ENCODE data around the gene PLCB1. TPM values are rescaled to one million over a fixed set of nuclear protein-coding genes. Genes with fewer than 3 reads are reported as not detected.

Gene PLCB1
- total and polyA plus RNA-seq, 2 experiments from 2014 or later, result 6.7 to 20.5 TPM

GRCh38 chr20:8578161-8578865 lies 446.2 kb downstream of the PLCB1 start:
- DNase-seq (ENCODE audit: low spot score), result no peak
- Histone ChIP-seq H4K20me1 (ENCODE audit: insufficient read depth, poor library complexity, severe bottlenecking) (no peaks in the 10 kb centered on the region), H3K4me2 (no peak overlapping the region), H3K9me3 (ENCODE audit: low read depth) (no peaks in the 10 kb centered on the region), H3K36me3 (replicated peaks; ENCODE audit: insufficient read depth, low read depth) (no peaks in the 10 kb centered on the region), H3K27me3 (no peaks in the 10 kb centered on the region), H3K79me2 (no peaks in the 10 kb centered on the region), H3K27ac (no peak overlapping the region), H3K4me3 (no peak overlapping the region), H3K9me2 (replicated peaks; ENCODE audit: insufficient read depth) (no peaks in the 10 kb centered on the region), H3K4me1 (ENCODE audit: insufficient read depth) (peaks cover 4% of the 10 kb centered on the region), H2AFZ (no peak overlapping the region)
- TF ChIP-seq EZH2phosphoT487 (IDR thresholded peaks at IDR 0.05; ENCODE audit: low read depth, severe bottlenecking, unreplicated experiment), result no peak
- TF ChIP-seq CTCF (IDR thresholded peaks at IDR 0.05; ENCODE audit: poor library complexity), result no peak
- no peak for TF ChIP-seq EZH2 (IDR thresholded peaks at IDR 0.05; ENCODE audit: borderline replicate concordance)
- WGBS (ENCODE audit: low lambda C conversion rate, missing lambda C conversion rate), result 49% methylated on average over 3 of the region's 3 CpGs

GRCh38 chr20:8579035-8579434 lies 447.0 kb downstream of the PLCB1 start:
- Histone ChIP-seq H2AFZ (no peak overlapping the region), H3K9me3 (ENCODE audit: low read depth) (no peaks in the 10 kb centered on the region), H3K79me2 (no peaks in the 10 kb centered on the region), H4K20me1 (ENCODE audit: insufficient read depth, poor library complexity, severe bottlenecking) (no peaks in the 10 kb centered on the region), H3K4me2 (no peak overlapping the region), H3K36me3 (replicated peaks; ENCODE audit: insufficient read depth, low read depth) (no peaks in the 10 kb centered on the region), H3K4me3 (no peak overlapping the region), H3K27ac (no peak overlapping the region), H3K27me3 (no peaks in the 10 kb centered on the region), H3K4me1 (ENCODE audit: insufficient read depth) (peaks cover 7% of the 10 kb centered on the region), H3K9me2 (replicated peaks; ENCODE audit: insufficient read depth) (no peaks in the 10 kb centered on the region)
- TF ChIP-seq EZH2 (IDR thresholded peaks at IDR 0.05; ENCODE audit: borderline replicate concordance), result no peak
- TF ChIP-seq EZH2phosphoT487 (IDR thresholded peaks at IDR 0.05; ENCODE audit: low read depth, severe bottlenecking, unreplicated experiment), result no peak
- TF ChIP-seq CTCF (IDR thresholded peaks at IDR 0.05; ENCODE audit: poor library complexity), result no peak
- no peak for DNase-seq (ENCODE audit: low spot score)
- WGBS (ENCODE audit: low lambda C conversion rate, missing lambda C conversion rate), result 83% methylated on average over 3 of the region's 3 CpGs

- H3K36me3 ChIP-seq (replicated peaks; ENCODE audit: insufficient read depth, low read depth), result no peaks in the 10 kb centered on the region
- H3K4me3 ChIP-seq, result no peak overlapping the region
- no peaks in the 10 kb centered on the region for H3K9me3 ChIP-seq (ENCODE audit: low read depth)
- H3K4me1 ChIP-seq (ENCODE audit: insufficient read depth), result peaks cover 10% of the 10 kb centered on the region
- H3K9me2 ChIP-seq (replicated peaks; ENCODE audit: insufficient read depth), result no peaks in the 10 kb centered on the region
- H4K20me1 ChIP-seq (ENCODE audit: insufficient read depth, poor library complexity, severe bottlenecking), result no peaks in the 10 kb centered on the region
- H3K27ac ChIP-seq, result no peak overlapping the region
- H3K79me2 ChIP-seq, result no peaks in the 10 kb centered on the region
- no peak overlapping the region for H3K4me2 ChIP-seq
- H3K27me3 ChIP-seq, result no peaks in the 10 kb centered on the region
- H2AFZ ChIP-seq, result no peak overlapping the region
- no peak for TF ChIP-seq EZH2 (IDR thresholded peaks at IDR 0.05; ENCODE audit: borderline replicate concordance)
- no peak for TF ChIP-seq CTCF (IDR thresholded peaks at IDR 0.05; ENCODE audit: poor library complexity)
- TF ChIP-seq EZH2phosphoT487 (IDR thresholded peaks at IDR 0.05; ENCODE audit: low read depth, severe bottlenecking, unreplicated experiment), result no peak
- DNase-seq (ENCODE audit: low spot score), result no peak
- WGBS (ENCODE audit: low lambda C conversion rate, missing lambda C conversion rate), result 93% methylated on average over 3 of the region's 3 CpGs
Observed at GRCh38 chr20:8581446-8582183, 449.5 kb downstream of the PLCB1 start.

Measured in hepatocyte (in vitro differentiated cells).